Suppressor macrophage treated with lipopolysaccharide for 1 hour (primary cell): ENCODE measurements around the gene GALK2.
"Not testable (repeated sequence)": the region's sequence is repeated elsewhere in the genome, so short reads cannot be mapped to it uniquely, and the experiment has no call there.

ENCODE experiments used
- DNase-seq, 3 donors: peaks; one replicate each; pipeline ENCODE4 v3.0.0-alpha.2; 2020 to 2022

Gene GALK2

DNA sequence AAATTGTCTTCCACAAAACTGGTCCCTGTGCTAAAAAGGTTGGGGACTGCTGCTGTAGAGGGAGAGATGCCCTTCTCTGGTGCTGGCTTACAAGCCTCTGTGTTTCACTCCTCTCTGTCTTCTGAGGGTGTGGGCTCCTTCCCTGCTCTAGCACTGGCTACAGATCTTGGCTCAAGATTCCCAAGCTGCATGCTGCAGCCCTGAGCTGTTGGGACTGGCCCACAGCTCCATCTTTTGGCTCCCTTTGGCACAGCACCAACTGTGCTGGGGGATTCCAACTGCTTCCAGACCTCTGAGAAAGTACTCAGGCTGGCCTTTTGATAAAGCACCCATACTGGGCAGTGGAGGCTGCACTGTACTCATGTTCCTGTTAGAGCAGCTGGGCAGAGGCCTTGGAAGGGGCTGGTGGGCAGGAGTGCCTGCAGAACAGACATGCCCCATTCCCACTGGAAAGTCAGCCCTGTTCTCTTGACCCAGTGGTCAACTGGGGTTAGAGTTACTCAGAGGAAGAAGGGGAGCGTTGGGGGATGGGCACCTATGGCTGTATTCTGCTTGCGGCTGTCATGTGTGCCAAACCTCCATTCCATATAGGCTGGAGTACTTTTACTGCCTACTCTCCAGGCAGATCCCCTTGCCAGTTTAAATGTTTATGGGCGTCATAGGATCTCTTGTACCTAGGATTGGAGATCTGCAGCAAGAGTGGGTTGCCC is 55.7 kb downstream of the GALK2 start:
- peak in 1 of 3 donors; percentile 13 for DNase-seq

DNA sequence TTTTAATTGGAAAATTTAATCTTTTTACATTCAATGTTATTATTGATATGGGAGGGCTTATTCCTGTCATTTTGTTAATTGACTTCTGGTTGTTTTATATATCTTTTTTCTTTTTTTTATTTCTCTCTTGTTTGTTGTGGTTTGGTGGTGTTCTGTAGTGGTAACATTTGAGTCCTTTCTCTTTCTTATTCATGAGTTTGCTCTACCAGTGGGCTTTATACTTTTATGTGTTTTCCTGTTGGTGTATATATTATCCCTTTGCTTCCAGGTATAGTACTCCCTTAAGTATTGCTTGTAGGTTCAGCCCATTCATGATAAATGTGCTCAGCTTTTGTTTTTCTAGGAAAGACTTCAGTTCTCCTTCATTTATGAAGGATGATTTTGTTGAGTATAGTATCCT is 57.6 kb downstream of the GALK2 start:
- DNase-seq: no peak

DNA sequence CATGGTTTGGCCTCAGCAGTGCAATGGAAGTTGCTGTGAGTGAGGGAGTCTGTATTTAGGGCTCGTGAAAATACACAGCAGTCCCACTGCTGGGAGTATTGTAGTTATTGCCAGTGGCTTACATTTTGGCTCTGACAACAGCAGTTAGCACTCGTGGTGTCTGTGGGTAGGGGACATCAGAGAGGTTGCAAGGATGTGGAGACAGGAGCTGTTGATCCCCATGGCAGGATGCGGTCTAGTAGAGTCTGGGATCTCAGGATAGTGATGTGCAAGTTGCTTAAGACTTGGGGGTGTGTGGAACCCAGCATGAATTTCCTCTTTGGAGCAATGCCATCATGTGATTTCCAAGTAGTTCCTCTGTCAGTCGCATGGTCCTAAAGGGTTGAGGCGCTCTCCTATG is 59.9 kb downstream of the GALK2 start:
- no peak for DNase-seq

DNA sequence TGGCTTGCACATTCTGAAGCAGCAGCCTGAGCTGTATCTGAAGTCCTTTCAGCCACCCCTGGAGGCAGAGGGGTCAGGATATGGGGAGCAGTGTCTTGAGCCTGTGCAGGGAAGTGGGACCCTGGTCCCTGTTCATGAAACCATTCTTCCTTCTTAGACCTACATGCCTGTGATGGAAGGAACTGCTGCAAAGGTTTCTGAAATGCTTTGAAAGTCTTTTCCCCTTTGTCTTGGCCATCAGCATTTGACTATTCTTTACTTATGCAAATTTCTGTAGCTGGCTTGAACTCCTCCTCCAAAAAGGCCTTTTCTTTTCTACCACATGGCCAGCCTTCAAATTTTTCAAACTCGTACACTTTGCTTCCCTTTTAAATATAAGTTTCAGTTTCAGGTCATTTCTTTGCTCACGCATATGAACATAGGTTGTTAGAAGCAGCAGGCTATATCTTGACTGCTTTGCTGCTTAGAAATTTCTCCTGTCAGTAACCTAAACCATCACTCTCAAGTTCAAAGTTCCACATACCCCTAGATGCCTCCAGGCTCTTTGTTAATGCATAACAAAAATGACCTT is 62.3 kb downstream of the GALK2 start:
- DNase-seq: peak; percentile 9 to 40 (median 32)

DNA sequence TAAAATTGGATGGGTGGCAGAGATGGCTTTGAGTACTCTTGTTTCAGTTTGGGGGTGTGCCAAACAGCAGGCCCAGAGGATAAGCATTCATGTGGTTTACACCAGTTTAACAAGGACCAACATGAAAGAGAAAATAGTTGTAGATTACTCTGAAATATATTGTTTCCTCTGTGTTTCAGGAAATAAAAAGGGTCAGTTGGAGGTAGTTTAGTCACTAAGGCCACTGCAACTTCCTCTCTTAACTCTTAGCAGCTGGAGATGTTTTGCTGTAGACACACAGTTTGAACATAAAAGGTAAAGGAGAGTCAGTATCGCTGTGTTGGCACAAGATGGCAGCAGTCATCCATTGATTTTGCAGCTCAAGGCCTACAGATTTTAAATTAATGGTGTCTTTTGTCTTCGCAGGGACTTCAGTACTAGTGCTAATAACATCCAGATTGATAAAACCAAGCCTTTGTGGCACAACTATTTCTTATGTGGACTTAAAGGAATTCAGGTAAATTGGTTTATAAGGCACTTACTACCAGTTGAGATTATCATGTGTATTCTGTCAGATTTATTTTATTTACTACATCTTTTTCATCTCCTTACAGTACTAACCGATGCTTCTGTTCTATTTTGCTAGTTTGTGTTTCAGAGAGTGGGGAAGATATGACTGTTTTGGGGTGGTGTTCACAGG is 65.5 kb downstream of the GALK2 start:
- DNase-seq: peak; percentile 72 to 81 (median 76)

DNA sequence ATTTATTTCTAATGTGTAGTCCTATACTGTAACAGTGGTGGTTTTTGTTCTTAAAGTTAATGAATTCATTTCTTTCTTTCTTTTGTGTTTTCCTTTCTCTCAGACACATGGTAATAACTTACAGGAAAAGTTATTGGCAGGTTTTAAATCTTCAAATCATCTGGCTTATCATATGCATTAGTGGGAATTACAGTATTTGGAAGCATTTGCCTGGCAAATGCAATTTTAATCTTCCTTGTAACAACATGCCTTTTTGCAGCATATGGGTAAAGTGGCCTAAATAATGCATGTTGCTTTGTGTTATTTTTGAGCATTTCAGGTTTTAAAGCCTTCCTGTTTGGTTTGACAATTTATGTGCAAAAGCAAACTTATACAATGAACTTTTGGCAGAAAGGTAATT is 66.8 kb downstream of the GALK2 start:
- DNase-seq: no peak

DNA sequence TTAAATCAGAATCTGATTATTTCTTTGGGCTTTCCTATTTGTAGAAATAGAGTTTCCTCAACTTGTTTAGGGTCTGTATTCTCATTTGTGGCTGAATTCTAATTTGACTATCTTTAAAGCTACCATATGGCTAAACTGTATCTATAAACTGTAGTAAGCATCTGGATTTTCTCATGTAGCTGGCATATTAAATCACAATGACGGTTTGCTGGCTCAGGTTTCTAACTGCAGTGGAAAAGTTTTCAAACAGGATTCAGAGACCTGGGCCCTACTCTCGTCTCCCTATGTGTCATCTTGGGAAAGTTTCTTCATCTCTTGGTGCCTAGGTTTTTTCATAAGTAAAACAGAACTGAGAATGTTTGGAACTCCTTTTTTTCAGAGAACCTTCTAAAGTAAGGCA is 68.3 kb downstream of the GALK2 start:
- DNase-seq: no peak

DNA sequence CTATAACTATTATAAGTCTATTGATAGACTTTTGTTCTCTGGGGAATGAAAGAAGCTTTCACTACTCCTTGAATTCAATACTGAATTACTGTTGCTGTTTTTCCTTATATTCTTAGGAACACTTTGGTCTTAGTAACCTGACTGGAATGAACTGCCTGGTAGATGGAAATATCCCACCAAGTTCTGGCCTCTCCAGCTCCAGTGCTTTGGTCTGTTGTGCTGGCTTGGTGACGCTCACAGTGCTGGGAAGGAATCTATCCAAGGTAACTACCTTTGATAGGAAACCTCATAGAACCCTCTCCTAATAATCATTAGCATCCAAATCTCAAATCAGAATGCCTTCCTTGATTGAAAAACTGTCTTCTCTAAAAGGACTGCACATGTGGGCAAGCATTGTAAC is 69.1 kb downstream of the GALK2 start:
- no peak for DNase-seq

DNA sequence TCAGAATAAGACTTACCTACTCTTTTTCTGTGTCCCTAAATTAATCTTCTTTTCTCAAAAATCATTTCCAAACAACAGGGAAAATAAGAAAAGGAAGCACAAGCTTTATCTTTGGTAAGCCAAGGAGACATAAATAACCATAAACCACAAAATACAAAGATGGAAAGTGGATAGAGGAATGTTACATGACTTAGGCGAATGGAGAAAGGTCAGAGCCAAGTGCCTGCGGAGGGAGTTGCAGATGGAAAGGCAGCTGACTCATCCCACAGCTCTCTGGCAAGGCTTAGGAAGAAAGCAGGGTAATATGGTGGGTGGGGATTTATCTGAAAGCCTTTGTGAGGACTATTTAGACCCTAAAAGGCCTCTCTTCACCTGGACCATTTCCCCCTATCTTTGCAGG is 72.8 kb downstream of the GALK2 start:
- peak in 1 of 3 donors; percentile 8 for DNase-seq

DNA sequence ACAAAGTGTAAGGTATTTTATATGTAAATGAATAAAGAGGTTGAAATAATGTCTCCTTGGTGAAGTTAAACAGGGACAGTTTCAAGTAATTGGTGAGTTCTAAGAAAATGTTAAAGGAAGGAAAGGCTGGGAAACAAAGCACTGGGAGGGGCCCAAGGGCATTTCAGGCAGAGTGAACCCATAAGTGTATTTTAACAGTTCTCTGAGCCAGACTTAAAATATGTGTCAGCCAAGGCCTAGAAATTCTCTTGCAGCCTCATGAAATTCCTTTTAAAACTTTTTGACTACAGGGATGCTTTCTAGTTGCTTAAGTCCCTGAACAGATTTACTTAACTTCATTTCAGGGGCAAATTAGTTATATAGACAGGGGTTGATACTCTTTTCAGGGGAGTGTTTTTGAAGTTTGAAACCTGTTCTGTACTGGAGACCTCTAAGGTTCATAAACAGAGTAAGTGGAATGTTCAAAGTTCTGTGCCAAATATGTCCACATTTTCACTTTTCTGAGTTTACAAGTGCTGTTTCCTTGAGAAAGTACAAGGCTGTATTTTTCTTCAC is 77.6 kb downstream of the GALK2 start:
- DNase-seq: no peak

DNA sequence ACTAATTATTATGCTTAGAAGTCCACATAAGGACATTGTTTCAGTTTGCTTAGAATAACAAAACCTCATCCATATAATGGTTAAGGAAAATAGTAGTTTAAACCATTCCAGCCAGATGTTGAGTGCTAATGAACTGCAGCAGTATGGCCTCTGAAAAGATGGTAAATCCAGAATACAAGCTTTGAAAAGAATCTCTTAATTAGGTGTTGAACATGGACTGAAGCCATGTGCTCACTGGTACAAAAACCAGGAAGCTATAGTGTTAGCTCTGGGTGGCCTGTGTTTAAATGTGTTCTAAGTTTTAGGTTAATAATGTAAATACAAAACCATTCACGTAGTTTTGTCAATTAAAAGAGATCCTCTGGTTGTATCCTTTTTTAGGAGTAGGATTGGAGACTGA is 78.2 kb downstream of the GALK2 start:
- DNase-seq: no peak

DNA sequence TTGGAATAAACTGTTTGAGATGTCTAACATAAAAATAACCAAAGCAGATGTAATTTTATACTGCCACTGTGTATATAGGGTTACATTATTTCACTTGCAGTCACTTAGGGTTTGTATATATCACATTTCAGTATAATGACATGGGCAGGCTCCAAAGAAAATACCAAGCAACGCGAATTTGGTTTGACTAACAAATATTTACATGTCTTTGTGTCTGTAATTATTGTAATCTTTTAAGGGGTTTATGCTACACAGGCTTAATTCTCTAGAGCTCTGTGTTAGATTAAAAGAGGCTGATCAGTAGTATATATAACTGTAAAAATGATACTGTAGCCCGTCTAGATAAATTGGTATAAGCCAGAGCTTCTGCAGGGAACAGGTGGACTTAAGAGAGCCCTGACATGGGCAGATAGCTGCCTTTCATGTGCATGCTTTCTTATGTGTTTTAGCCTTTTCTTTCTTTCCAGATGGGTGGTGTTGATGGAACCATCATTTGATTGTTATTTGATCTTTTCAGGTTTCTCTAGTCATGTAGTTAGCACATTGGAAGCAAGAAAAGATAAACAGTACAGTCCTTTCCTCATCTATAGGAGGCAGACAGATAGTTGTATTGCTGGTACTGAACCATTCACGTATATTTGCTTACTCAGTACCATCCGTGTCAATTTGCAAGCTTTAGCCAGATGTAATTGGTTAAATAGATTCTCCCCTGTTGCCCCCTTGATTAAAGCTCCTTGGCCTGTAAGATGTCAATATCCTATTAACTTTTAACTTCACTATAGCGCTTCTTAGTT is 86.1 kb downstream of the GALK2 start:
- no peak for DNase-seq

DNA sequence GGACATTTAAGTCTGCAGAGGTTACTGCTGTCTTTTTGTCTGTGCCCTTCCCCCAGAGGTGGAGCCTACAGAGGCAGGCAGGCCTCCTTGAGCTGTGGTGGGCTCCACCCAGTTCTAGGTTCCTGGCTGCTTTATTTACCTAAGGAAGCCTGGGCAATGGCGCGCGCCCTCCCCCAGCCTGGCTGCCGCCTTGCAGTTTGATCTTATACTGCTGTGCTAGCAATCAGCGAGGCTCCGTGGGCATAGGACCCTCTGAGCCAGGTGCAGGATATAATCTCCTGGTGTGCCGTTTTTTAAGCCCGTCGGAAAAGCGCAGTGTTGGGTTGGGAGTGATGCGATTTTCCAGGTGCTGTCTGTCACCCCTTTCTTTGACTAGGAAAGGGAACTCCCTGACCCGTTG is 95.1 kb downstream of the GALK2 start:
- DNase-seq: not testable (repeated sequence)

DNA sequence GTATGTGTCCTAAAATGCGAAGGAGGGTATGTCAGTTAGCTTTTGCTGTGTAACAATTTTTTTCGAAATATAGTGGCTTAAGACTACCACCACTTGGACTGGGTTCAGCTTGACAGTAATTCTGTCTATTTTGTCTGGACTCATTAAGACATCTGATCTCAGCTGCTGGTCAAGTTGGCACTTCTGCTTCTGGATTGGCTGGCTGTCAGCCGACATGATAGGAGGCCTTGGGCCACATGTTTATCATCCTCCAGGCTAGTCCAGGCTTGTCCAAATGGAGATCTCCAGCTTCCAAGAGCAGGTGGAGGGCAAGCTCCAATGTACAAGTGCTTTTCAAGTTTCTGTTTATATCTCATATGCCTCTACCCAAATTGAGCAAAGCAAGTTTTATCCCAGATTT is 95.9 kb downstream of the GALK2 start:
- no peak for DNase-seq

DNA sequence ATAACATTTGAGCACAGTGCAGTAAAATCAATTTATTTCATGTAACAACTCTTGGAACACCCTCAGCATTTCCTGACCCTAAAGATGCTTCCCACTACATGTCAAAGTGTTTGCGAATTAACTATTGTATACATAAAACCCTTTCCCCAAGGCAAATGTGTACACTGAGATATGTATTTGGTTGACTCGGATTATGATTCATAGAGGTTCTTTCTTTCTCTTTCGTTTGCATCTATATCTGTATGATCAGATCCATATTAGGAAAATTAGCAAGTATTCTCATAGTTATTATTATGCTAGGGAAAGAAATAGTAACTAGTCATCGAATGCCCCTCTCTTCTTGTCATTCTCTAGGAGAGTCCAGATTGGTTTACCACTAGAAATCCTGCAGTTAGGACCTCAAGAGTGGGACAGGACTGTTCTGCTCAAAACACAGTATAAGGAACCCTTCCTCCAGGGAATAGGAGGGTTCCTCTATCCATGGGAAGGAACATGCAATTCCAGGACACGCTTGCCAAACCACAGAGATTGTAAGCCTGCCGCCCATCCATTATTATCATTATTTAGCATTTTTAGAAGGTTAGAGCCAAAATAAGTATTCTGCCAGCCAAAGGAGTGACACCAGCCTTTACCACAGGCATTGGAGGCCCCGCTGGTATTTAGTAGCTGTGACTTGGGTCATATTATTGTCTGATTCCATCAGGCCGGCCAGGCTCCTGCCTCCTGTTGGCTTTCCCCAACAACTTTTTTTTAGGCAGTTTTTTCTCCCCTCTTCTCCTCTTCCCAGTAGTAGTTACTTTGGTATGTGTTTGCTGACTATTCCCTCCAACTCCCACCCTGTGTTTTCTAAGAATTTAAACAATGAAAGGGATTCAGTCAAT is 100.7 kb downstream of the GALK2 start:
- no peak for DNase-seq

DNA sequence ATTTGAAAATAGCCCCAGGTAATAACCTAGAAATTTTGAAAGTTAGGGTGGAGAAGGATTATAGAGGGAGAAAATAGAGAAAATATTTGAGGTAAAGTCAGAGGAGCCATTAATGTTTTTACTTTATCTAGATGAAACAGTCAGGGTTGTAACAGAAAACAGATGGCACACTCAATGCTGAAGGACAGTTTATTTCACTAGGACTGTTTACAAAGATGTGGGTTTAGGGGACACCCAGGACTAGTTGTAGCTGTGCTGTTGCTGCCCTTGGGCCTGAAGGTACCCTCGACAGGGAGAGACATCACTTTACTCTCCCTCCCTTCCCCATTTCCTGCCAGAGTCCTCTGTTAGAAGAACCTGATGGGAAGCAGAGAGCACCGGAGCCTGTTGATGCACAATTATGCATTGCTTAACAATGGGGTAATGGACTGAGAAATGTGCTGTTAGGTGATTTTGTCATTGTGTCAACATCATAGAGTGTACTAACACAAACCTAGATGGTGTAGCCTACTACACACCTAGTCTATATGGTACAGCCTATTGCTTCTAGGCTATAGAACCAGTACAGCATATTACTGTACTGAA is 103.8 kb downstream of the GALK2 start:
- no peak for DNase-seq

DNA sequence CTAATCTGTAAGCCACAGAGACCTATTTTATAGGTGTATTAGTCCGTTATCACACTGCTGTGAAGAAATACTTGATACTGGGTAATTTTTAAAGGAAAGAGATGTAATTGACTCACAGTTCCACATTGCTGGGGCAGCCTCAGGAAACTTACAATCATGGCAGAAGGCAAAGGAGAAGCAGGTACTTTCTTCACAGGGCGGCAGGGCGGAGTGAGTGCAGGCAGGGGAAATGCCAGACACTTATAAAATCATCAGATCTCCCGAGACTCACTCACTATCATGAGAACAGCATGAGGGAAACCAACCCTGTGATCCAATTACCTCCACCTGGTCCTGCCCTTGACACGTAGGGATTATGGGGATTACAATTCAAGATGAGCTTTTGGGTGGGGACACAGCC is 108.7 kb downstream of the GALK2 start:
- DNase-seq: peak in 2 of 3 donors; percentile 17 to 55

DNA sequence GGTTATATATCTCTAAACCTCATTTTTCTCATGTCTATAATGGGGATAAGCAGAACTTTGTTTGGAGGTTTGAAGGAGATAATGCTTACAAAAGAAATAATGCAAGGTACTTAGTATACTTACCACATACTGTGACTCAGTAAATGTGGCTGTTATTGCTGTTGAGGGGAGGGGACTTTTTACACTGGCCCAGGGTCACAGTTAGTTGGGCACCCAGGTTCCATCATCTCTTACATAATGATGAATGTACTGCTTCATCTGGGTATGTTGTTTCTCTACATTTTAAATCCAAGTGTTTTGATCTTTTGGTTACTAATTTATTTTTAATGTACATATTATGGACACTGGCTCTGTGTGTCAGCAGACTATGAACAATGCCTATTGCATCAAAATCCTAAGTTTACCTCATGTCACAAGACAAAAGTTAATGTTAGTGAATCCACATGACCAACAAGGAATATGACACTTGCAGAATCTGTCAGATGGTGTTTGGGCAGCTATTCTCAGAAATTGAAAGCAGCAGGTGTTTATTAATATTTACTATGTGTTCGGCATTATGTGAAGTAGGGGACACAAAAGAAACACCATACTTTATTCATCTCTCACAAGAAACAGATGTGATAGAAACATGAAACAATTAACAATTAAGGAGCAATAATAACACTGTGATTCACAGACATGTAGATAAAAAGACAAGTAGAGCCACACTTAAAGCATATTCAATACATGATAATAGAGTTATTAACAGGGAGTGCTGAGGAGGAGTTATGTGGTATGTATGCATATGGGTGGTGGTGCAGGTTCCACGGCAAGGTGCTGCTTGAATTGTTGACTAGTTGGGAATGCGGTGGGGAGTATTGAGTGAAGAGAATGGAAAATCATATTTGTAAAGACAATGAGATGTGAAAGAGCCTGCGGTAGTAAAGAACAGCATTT is 109.7 kb downstream of the GALK2 start:
- peak; percentile 53 to 63 (median 63) for DNase-seq

DNA sequence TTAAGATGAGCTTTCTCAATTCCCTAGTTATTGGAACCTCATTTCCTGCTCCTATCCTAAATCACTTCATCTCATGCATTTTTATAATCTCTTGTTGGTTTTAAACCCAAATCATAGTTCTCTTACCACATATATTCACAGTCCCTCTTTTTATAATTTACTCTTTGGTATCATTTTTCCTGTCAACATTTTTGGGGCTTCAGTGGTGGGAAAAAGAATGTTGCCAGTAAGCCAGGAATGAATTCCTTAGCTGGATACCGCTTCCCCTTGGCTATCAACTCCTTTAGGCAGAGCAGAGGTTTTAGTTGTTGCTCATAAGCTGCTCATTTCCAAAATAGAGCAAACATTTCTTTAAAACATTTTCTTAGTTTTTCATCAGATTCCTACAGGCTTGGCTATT is 112.3 kb downstream of the GALK2 start:
- no peak for DNase-seq

DNA sequence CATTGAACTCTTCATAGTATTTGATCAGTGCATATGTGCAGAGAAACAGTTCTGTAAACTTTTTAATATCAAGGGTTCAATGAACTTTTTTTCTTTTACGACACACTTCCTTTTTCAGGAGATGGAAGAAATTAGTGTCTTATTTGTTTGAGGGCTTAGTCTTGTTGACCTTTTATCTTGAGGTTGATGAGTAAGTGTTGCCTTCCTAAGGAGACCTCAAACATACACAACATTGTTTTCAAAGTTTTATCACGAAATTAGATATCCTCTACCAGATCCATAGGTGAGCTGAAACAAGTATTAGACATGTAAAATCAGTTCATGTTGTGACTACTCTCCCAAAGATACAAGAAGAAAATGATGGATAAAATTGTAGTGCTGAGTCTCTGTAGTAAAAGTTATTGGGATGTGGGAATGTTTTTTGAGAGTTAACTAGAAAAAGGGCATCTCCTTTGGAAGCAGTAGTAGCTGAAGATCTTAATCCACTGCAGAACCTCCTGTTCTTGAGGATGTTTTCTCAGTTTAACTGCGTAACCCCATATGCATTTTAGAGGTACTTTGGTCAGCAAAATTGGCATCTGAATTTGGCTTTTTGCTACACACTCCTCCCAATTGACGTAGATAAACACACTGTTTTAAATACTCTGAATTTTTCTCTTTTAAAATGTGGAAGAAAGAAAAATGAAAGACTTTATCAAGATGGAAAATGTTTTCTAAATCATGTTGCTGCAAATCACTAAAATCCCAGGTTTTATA is 116.8 kb downstream of the GALK2 start:
- DNase-seq: no peak
